ENCODE measurements around the gene NUB1.

DNA sequence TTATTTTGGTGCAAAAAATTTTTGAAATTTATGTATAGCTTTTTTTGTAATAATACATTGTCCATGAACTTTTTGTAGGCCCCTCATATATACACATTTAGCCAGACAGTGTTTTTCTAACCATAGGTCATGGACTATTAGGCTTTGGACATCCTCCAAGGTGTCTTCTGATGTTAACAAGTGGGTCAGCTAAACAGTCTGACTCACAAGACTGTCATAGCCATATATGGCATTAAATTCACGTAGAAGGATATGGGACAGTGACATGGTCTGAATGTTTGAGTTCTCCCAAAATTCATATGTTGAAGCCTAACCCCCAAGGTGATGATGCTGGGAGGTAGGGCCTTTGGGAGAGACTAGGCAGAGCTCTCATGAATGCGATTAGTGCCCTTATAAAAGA lies 14.0 kb upstream of the NUB1 start:
- TF ChIP-seq, protein P1, sequence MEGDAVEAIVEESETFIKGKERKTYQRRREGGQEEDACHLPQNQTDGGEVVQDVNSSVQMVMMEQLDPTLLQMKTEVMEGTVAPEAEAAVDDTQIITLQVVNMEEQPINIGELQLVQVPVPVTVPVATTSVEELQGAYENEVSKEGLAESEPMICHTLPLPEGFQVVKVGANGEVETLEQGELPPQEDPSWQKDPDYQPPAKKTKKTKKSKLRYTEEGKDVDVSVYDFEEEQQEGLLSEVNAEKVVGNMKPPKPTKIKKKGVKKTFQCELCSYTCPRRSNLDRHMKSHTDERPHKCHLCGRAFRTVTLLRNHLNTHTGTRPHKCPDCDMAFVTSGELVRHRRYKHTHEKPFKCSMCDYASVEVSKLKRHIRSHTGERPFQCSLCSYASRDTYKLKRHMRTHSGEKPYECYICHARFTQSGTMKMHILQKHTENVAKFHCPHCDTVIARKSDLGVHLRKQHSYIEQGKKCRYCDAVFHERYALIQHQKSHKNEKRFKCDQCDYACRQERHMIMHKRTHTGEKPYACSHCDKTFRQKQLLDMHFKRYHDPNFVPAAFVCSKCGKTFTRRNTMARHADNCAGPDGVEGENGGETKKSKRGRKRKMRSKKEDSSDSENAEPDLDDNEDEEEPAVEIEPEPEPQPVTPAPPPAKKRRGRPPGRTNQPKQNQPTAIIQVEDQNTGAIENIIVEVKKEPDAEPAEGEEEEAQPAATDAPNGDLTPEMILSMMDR (IDR thresholded peaks at IDR 0.05; ENCODE audit: low read depth, low read length, poor library complexity, severe bottlenecking) = no peak
- TF ChIP-seq EZH2phosphoT487 (IDR thresholded peaks at IDR 0.05; ENCODE audit: borderline replicate concordance, low read length) = no peak
